GM12873 (cell line): ENCODE results near the gene EIF3B.

Experiments used
- CTCF ChIP-seq: IDR thresholded peaks from 2 replicates; pipeline ENCODE4 v1.5.1; 2012; ENCODE audit warnings: low read depth, mild to moderate bottlenecking, moderate library complexity, low read length, control low read depth; ENCODE audit not compliant: insufficient read depth; ENCODE audit errors: missing control alignments

The EIF3B gene

GRCh38 chr7:2381881-2382509 is 27.4 kb downstream of the EIF3B start:
- no peak for TF ChIP-seq CTCF

GRCh38 chr7:2383543-2384274 is 29.1 kb downstream of the EIF3B start:
- TF ChIP-seq CTCF: no peak

GRCh38 chr7:2384354-2385243 is 30.0 kb downstream of the EIF3B start:
- no peak for TF ChIP-seq CTCF

- no peak for TF ChIP-seq CTCF
Measured at GRCh38 chr7:2386964-2387669, 32.5 kb downstream of the EIF3B start.

- no peak for TF ChIP-seq CTCF
Measured at GRCh38 chr7:2387897-2388636, 33.4 kb downstream of the EIF3B start.

GRCh38 chr7:2388637-2388954 is 34.0 kb downstream of the EIF3B start:
- TF ChIP-seq CTCF: no peak
